Activated CD4-positive, alpha-beta T cell treated with anti-CD3 and anti-CD28 coated beads, Interleukin-2, amount 50 U/mL, for 16 hours (primary cell): ENCODE data around the gene KIAA2012.
A peak's percentile ranks its signal among the peaks of the same experiment; 100 is the strongest.

Source experiments
- DNase-seq: peaks from one replicate; pipeline ENCODE4 v3.0.0-alpha.2; 2020

KIAA2012 gene

DNA sequence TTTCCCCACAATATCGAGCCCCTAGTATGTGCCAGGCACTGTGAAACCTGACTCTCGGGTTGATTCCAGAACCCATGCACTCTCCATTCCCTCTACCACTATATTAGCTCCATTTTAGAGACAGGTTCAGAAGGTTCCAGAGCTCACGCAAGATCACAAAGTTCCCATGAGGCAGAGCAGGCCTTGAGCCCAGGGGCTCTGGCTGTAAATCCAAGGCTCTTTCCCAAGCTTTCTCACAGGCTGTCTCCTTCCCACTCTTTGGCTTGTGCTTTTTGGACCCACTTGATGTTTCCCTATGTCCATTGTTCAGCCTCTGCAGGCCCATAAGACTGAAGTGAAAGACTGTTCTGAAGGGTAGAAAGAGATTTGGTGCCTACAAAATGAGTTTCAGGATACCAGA lies 15.7 kb downstream of the KIAA2012 start:
- DNase-seq, result no peak

DNA sequence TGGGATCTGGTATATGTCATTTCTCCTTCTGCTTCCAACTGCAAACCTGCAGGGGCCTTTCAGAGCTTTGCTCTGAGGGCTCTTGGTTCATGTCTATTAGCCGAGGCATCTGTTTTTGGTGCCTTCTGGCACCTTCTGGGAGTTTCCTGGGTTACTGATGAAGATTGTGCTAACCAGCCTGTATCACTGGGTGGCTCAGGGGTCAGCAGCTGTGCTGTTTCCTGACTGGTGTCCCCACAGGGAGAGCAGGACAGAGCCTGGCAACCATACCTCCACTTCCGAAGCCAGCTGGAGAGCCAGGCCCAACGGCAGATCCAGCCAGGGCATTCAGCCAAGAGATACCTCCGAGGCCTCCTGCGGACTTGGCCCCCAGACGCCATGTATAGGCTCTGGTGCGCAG lies 17.5 kb downstream of the KIAA2012 start:
- DNase-seq, result no peak

- DNase-seq, result no peak
Observed at GRCh38 chr2:202091476-202091875, 18.4 kb downstream of the KIAA2012 start.

- DNase-seq, result no peak
Observed at GRCh38 chr2:202094426-202094986, 21.5 kb downstream of the KIAA2012 start.

- no peak for DNase-seq
Observed at GRCh38 chr2:202095235-202095634, 22.2 kb downstream of the KIAA2012 start.

DNA sequence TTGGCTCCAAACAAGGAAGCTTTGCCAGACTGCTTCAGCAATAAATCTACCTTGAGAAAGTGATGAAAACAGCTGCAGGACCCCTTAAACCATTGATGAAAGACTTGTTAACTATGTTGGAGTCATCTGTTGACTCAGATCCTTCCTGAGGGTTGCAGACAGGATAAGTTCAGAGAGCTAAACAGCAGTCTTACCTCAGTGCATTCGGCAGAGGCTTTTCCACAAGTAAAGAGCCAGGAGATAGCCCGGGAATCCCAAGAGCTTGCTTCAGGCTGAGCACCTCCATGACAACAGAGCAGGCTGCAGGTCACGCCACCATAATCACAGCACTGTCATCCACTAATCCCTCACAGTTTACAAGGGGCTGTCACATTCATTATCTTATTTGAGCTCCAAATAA lies 23.7 kb downstream of the KIAA2012 start:
- no peak for DNase-seq

- no peak for DNase-seq
Observed at GRCh38 chr2:202098291-202098690, 25.2 kb downstream of the KIAA2012 start.

DNA sequence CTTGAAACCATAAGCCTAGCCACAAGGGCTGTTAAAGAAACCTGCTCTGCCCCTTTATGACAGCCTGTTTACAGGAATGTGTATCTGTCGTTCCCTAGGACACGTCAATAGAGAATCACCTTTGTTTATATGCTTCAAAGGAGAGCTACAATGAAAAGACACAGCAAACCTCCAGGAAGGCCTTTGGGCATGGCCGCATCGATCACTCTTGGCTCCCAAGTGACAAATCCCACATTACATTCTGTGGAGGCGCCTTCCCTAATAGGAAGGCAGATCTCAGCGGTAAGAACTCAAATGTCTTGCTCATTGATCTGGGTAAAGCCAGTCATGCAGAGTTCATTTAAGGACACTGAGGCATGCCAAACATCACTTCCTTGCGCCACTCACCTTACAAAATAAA lies 26.5 kb downstream of the KIAA2012 start:
- no peak for DNase-seq

- no peak for DNase-seq
Observed at GRCh38 chr2:202100176-202100575, 27.1 kb downstream of the KIAA2012 start.

GRCh38 chr2:202101026-202101579 lies 28.0 kb downstream of the KIAA2012 start:
- no peak for DNase-seq

- DNase-seq, result no peak
Observed at GRCh38 chr2:202102425-202103000, 29.5 kb downstream of the KIAA2012 start.

- DNase-seq, result peak; percentile 60
Observed at GRCh38 chr2:202104286-202104870, 31.3 kb downstream of the KIAA2012 start.

- no peak for DNase-seq
Observed at GRCh38 chr2:202105025-202105424, 32.0 kb downstream of the KIAA2012 start.

DNA sequence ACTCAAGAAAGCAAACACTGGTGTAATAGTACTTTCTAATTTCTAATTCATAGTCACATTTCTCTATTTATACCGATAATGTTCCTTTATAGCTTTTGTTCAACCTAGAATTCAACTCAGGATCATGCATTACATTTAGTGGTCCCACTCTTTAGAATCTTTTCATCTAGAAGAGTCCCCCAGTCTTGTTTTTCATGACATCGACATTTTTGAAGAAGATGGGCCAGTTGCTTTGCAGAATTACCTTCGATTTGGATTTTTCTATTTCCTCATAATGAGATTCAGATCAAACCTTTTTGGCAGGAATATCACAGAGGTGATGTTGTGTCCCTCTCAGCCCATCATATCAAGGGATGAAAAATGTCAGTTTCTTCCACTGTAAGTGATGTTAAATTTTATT lies 35.3 kb downstream of the KIAA2012 start:
- no peak for DNase-seq

DNA sequence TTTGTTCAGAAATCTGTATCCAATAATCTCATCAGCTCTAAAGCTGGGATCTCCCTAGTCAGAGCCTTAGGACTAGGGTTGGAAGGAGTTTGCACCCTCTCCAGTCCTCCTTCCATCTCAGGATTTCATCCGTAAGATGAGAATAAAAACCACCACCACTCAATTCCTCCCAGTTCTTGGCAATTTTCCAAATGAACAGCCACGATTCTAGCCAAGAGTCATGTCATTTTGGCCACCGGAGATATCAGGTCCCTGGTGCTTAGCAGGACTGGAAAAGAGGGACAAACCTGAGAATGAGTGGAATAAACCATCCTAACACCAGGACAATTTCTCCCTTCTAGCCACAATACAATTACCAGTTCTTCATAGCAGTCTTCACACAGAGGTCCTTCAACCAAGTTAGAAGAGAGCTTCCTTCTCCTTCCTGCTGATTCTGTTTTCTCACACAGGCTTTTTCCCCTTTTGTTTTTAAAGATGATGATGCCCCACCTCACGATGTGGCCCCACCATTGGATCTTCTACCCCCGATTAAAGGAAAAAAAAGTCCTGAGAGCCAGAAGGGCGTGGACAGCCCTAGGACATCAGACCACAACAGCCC lies 36.2 kb downstream of the KIAA2012 start:
- no peak for DNase-seq

DNA sequence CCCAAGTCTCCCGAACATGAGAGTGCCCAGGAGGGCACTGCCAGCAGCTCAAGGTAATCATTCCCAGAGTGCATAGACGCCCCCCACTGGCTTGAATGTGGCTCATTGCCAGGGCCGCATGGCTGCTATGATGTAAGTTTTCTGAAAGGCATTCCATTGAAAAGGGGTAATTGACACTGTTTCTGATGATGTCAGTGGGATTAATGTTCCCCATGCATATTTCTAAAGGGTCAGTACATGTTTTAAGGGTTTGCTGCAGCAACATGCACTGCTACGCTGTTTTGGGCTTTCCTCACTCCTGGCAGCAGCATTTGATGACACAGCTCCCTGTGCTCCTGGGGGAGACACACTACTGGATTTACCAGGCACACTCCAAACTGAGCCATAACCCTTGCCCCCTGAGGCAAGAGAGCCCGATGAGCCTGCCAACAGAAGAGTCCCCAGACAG lies 36.7 kb downstream of the KIAA2012 start:
- DNase-seq, result no peak

DNA sequence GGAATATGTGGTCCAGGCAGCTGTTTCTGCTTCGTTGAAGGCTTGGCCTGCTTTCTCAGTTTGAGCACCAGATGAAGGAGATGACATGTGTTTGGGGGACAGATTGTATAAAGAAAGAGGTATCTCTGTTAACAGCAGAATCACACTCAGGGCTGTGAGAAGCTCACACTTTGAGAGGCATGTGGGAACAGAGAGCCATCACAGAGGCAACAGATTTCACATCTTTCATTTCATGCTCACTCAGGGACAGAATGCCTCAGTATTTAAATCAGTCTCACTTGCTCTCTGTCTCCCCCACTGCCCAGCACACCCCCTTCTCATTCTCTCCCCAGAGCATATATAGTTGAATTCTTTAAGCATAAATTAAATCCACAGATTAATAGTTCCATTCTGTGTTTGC lies 37.4 kb downstream of the KIAA2012 start:
- no peak for DNase-seq

DNA sequence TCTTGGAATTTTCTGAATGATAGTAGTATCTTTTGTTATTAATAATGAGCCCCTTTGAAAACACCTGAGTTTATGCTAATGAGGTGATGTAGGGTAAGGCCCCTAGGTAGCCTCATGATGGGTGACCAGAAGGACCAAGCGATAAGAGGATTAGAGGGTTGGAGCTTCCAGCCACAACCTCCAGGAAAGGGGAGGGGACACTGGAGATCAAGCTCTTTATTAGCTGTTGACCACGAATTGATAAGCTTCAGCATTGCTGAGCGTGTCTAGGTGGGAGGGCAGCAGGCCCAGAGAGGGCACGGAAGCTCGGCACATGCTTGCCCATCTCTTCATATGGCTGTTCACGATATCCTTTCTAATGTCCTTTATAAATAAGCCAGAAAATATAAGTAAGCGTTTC lies 39.0 kb downstream of the KIAA2012 start:
- no peak for DNase-seq

DNA sequence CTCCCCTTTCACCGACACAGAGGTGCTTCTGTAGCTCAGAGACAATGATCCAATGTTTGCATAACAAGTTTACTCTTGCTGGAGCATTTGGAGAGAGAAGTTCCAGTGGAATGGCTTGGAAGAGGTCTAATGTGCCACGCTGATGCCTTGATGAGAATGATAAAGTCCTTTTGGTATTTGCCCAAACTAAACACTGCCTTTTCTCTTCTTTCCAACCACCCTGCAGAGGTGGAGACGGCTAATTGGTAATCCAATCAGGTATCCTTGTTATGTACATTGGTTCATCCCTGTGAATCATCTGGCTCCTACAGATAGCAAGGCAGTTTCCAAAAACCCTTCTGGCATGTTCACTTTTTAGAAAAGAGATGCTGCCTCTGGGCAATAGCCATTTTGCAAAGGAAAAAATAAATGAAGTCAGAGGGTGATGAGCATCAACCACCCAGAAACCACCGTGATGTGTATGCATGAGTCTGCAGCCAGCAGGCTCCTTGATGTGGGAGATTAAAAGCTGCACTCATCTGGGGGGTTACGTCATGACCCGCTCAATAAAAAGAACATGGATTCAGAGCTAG lies 40.6 kb downstream of the KIAA2012 start:
- no peak for DNase-seq

GRCh38 chr2:202114291-202114690 lies 41.2 kb downstream of the KIAA2012 start:
- DNase-seq, result no peak

- no peak for DNase-seq
Observed at GRCh38 chr2:202114795-202115194, 41.7 kb downstream of the KIAA2012 start.

DNA sequence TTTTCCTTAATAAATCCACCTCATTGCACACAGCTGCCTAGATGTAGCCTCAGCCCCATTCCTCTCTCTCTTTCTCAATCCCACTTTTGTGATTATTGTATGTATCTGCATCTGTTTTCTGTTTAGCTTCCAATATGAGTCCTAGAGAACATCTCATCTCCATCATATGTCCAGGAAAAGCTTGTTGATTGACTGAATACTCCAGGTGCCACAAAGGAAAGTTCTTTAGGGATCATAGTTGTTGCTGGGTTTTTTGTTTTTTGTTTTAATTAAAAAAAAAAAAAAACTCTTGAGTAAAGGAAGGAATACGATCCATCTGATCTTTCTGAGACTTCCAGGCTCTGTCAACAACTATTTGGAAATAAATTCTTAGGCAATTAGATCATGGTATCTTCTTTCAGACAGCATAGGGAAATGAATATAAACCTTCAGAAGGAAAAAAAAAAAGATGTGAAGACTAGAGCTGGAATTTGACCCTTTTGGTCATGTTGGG lies 42.5 kb downstream of the KIAA2012 start:
- DNase-seq, result no peak

- no peak for DNase-seq
Observed at GRCh38 chr2:202116691-202117090, 43.6 kb downstream of the KIAA2012 start.

DNA sequence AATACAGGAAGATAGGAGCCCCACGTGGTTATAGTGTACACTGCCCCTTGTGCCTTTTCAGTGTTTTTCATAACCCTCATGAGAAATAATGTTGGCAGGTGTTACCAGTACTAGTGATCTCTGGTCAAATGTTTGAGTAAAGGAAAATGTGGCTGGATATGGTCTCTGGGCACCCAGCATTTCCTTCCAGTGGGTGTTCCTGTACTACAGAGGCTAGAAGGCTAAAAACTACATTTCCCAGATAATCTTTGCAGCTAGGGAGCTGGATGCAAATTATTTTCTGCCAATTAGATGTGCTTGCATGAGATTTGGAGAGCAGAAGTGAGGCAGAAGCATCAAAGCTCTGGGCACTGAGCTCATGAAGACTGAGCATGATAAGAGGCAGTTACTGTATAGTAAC lies 45.1 kb downstream of the KIAA2012 start:
- DNase-seq, result no peak
